AG04449 (cell line): ENCODE measurements around the gene FCER2.

Source experiments
- CTCF ChIA-PET: fragments of 350-600 bp; formaldehyde crosslinking; extraction: SDS; loops from one replicate; lab custom pipeline; 2021; ENCODE audit warnings: antibody characterized with exemption; lab: Yijun Ruan, JAX
- POLR2A ChIA-PET: fragments of 400-600, 350-600 bp; formaldehyde crosslinking; extraction: SDS; loops from one replicate; lab custom pipeline; 2020; ENCODE audit warnings: antibody characterized with exemption, inconsistent platforms; lab: Yijun Ruan, JAX
- DNase-seq: peaks from one replicate; pipeline ENCODE4 v3.0.0-alpha.2; 2010; ENCODE audit warnings: low read depth, low spot score
- H3K4me3 ChIP-seq: 2 replicates; pipeline ENCODE4 v1.5.1; 2011; ENCODE audit warnings: low read depth, mild to moderate bottlenecking, control low read depth, low read length
- CTCF ChIP-seq: IDR thresholded peaks from one replicate; pipeline ENCODE4 v1.5.1; 2011; ENCODE audit warnings: mild to moderate bottlenecking, moderate library complexity, low read length, control low read depth, inconsistent platforms; ENCODE audit not compliant: insufficient read depth; ENCODE audit errors: missing control alignments

Gene FCER2

GRCh38 chr19:7706188-7706954, 4.4 kb upstream of the FCER2 start:
- POLR2A ChIA-PET = no interaction called here
- TF ChIP-seq CTCF = no peak
- CTCF ChIA-PET = interaction anchor here (1.2 to 1.8 kb wide), 3 partner anchors 26 to 138 kb away, joined by 3 to 5 read pairs (median 4); partner anchors contain the start of gene TRAPPC5
- DNase-seq = no peak
- H3K4me3 ChIP-seq = no peak overlapping the region

DNA sequence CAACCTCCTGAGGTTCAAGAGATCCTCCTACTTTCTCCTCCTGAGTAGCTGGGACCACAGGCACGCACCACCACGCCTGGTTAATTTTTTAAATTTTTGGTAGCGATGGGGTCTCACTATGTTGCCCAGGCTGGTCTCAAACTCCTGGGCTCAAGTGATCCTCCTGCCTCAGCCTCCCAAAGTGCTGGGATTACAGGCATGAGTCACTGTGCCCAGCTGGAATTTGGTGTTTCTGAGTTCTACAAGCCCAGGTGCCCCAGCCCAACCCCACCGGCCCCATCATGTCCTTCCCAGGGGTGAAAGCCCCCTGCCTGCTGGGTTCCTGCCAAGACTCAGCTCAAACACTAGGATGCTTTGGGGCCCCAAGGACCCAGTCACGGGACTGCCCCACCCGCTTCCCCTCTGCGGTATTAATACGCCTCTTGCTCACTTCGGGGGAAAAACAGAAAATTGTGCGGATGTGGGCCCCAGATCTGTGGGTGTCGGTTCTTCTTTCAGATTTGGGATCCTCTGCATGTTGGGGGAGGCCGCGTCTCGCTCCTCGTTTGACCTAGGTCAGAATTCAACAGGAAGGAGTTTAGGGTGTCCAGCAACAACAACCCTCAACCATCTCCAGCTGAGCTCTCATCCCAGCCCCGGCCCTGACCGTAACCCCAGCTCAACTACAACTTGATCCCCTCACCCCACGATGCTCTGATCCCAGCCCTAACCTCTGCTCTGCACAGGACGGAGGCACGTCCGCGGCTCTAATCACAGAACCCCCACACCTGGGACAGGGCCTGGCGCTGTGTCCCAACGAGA, 3.7 kb upstream of the FCER2 start:
- H3K4me3 ChIP-seq = no peak overlapping the region
- ChIA-PET CTCF (interaction anchor here (1.2 to 1.8 kb wide), 3 partner anchors 25 to 137 kb away, joined by 3 to 5 read pairs (median 4); partner anchors contain the start of gene TRAPPC5), POLR2A (no interaction called here)
- no peak for TF ChIP-seq CTCF
- no peak for DNase-seq

- H3K4me3 ChIP-seq = no peak overlapping the region
- no peak for TF ChIP-seq CTCF
- ChIA-PET POLR2A (no interaction called here), CTCF (interaction anchor here (1.8 kb wide), 1 partner anchor 96 kb away, joined by 4 read pairs; no protein-coding TSS in a partner anchor)
- no peak for DNase-seq
Observed at GRCh38 chr19:7704280-7705060, 2.5 kb upstream of the FCER2 start.

- POLR2A ChIA-PET = no interaction called here
Observed at GRCh38 chr19:7703332-7703731, 1.4 kb upstream of the FCER2 start.

GRCh38 chr19:7701049-7701653, 780 bp downstream of the FCER2 start:
- CTCF ChIA-PET = interaction anchor here (1.2 kb wide), 1 partner anchor 21 kb away, joined by 8 read pairs; the partner anchor contains the start of gene TRAPPC5
- POLR2A ChIA-PET = no interaction called here
- no peak for DNase-seq
- no peak overlapping the region for H3K4me3 ChIP-seq
- TF ChIP-seq CTCF = no peak

More at GRCh38 chr19:7703332-7703731, 1.4 kb upstream of the FCER2 start:
- CTCF ChIA-PET = interaction anchor here (1.3 kb wide), 1 partner anchor 23 kb away, joined by 6 read pairs; the partner anchor contains the start of gene TRAPPC5
- H3K4me3 ChIP-seq = no peak overlapping the region
- no peak for TF ChIP-seq CTCF
- no peak for DNase-seq
